Thymus (tissue), 11 donors: Measurements from ENCODE around the gene PRTG. TPM values are rescaled to one million over a fixed set of nuclear protein-coding genes. Genes with fewer than 3 reads are reported as not detected.
A peak's percentile ranks its signal among the peaks of the same experiment; 100 is the strongest.
"Not testable (repeated sequence)": the region's sequence is repeated elsewhere in the genome, so short reads cannot be mapped to it uniquely, and the experiment has no call there.

ENCODE experiments used
- DNase-seq, 9 donors: peaks; one replicate each; pipeline ENCODE4 v3.0.0-alpha.2; 2013; ENCODE audit warnings: low spot score in 9 of 9, low read depth in 6 of 9, missing footprints in 1 of 9
- H3K27ac ChIP-seq, 2 donors: one replicate each; pipeline ENCODE4 v1.5.1; 2013; ENCODE audit warnings: control low read depth in 1 of 2, low read depth in 1 of 2, low read length in 1 of 2, mild to moderate bottlenecking in 1 of 2, moderate library complexity in 1 of 2
- H3K27me3 ChIP-seq, 2 donors: one replicate each; pipeline ENCODE4 v1.5.1; 2013; ENCODE audit warnings: low read length in 1 of 2; ENCODE audit not compliant: control insufficient read depth in 2 of 2, insufficient read depth in 1 of 2
- H3K36me3 ChIP-seq, 2 donors: one replicate each; pipeline ENCODE4 v1.5.1; 2013; ENCODE audit warnings: low read length in 1 of 2, mild to moderate bottlenecking in 1 of 2, moderate library complexity in 1 of 2; ENCODE audit not compliant: control insufficient read depth in 2 of 2, insufficient read depth in 2 of 2
- H3K4me1 ChIP-seq, 2 donors: one replicate each; pipeline ENCODE4 v1.5.1; 2013; ENCODE audit warnings: low read length in 2 of 2; ENCODE audit not compliant: control insufficient read depth in 2 of 2, insufficient read depth in 2 of 2
- H3K4me3 ChIP-seq, 2 donors: one replicate each; pipeline ENCODE4 v1.5.1; 2013; ENCODE audit warnings: low read length in 2 of 2, control low read depth in 1 of 2, mild to moderate bottlenecking in 1 of 2
- H3K9me3 ChIP-seq, 2 donors: one replicate each; pipeline ENCODE4 v1.5.1; 2013; ENCODE audit warnings: low read length in 1 of 2, mild to moderate bottlenecking in 1 of 2; ENCODE audit not compliant: control insufficient read depth in 2 of 2, insufficient read depth in 1 of 2
- WGBS: extraction: QIAGEN DNeasy Blood & Tissue Kit; methylation state at CpG from one replicate; pipeline ENCODE4 v1.1.7; 2013; 5-methylcytosine and 5-hydroxymethylcytosine counted together
- polyA plus RNA-seq: library from polyadenylated mRNA; stranded (reverse); fragments of 200-250 nt; gene quantifications from one replicate; pipeline ENCODE4 v1.2.3, GENCODE V29; 2013
- total RNA-seq: library from RNA; stranded (reverse); fragments of 120-200 nt; gene quantifications from one replicate; pipeline ENCODE4 v1.2.4, GENCODE V29; 2013
- donor health status: healthy.

The PRTG gene
- total and polyA plus RNA-seq, 2 donors = 0.16 to 0.99 TPM

- DNase-seq = no peak
- no peak overlapping the region for H3K4me3 ChIP-seq
- no peaks in the 10 kb centered on the region for H3K36me3 ChIP-seq
- no peaks in the 10 kb centered on the region for H3K27me3 ChIP-seq
- no peaks in the 10 kb centered on the region for H3K9me3 ChIP-seq
- H3K27ac ChIP-seq = no peak overlapping the region
- 93% methylated on average over 8 of the region's 8 CpGs for WGBS
- no peaks in the 10 kb centered on the region for H3K4me1 ChIP-seq
Measured at GRCh38 chr15:55695432-55695831, 47.5 kb downstream of the PRTG start.

GRCh38 chr15:55694652-55695150 is 48.3 kb downstream of the PRTG start:
- H3K36me3 ChIP-seq = no peaks in the 10 kb centered on the region
- no peaks in the 10 kb centered on the region for H3K27me3 ChIP-seq
- no peaks in the 10 kb centered on the region for H3K4me1 ChIP-seq
- H3K4me3 ChIP-seq = no peak overlapping the region
- no peaks in the 10 kb centered on the region for H3K9me3 ChIP-seq
- no peak for DNase-seq
- H3K27ac ChIP-seq = no peak overlapping the region
- 91% methylated on average over 4 of the region's 4 CpGs for WGBS

DNA sequence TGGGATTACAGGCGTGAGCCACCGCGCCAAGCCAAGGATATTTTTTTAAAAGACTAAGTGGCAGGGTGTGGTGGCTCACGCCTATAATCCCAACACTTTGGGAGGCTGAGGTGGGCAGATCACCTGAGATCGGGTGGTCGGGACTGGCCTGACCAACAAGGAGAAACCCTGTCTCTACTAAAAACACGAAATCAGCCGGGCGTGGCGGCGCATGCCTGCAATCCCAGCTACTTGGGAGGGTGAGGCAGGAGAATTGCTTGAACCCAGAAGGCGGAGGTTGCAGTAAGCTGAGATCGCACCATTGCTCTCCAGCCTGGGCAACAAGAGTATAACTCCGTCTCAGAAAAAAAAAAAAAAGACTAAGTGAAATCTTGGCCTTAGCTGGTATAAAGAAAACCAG is 49.8 kb downstream of the PRTG start:
- H3K4me1 ChIP-seq, H3K9me3 ChIP-seq, H3K4me3 ChIP-seq, H3K27me3 ChIP-seq, H3K36me3 ChIP-seq, H3K27ac ChIP-seq, DNase-seq: not testable (repeated sequence)
- WGBS = 93% methylated on average over 14 of the region's 14 CpGs

DNA sequence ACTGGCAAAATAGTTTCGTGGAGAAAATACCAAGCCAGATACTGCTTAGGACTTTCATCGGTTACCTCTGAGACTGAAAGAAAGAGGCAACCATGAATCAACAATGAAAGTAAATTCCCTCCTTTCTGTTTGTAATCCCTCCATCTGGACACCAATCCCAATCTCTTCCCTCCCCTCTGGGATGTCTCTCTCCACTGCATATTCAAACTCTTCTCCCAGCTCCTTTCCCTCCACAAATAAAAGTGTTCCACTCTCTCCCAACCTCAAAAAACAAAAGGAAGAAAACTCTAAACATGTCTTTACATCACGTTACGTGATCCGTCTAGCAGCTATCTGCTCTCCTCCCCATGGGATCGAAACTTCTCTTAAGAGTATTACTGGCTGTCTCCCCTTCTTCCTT is 55.2 kb downstream of the PRTG start:
- Histone ChIP-seq H3K4me3 (no peak overlapping the region), H3K27ac (no peak overlapping the region), H3K36me3 (no peaks in the 10 kb centered on the region), H3K4me1 (no peaks in the 10 kb centered on the region), H3K9me3 (no peaks in the 10 kb centered on the region), H3K27me3 (no peaks in the 10 kb centered on the region)
- DNase-seq = no peak
- WGBS = 97% methylated on average over 6 of the region's 6 CpGs

DNA sequence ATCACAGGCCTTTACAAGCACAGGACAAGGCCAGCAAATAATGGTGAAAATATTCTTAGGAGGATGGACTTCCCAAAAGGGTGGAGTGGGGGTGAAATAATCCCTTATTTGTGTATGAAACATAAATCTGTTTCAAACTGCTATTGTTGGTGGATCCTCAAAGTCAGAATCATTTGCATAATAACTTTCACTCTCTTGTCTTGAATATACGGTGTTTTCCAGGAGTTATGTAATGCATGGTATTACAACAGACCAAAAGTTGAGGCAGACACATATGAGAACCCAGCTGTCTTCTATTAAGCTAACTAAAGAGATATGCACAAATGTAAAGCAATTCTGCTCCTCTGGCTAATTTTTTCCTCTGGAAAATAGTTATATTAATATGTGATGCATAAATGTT is 57.7 kb downstream of the PRTG start:
- no peak overlapping the region for H3K27ac ChIP-seq
- H3K36me3 ChIP-seq = no peaks in the 10 kb centered on the region
- H3K9me3 ChIP-seq = no peaks in the 10 kb centered on the region
- DNase-seq = no peak
- H3K4me3 ChIP-seq = no peak overlapping the region
- WGBS = 91% methylated on average over 1 of the region's 1 CpG
- H3K4me1 ChIP-seq = no peaks in the 10 kb centered on the region
- H3K27me3 ChIP-seq = no peaks in the 10 kb centered on the region

DNA sequence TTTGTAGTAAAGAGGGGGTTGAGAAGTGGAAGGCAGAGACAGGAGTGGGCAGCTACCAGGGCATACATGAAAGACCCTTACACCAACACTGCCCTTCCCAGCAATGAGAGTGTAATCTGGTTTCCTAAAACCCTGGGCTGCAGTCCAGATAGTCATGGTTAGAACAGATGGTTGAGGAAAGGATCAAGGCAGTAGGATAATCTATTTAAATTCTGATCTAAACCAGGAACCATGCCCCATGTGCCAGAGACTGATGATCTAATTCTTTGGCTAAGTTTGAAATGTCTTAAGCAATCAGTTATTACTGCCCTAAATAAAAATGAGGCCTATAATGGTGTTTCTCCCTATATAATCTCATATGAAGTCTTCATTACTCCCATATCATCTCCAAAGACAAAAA is 59.6 kb downstream of the PRTG start:
- Histone ChIP-seq H3K4me1 (no peaks in the 10 kb centered on the region), H3K27ac (no peak overlapping the region), H3K36me3 (no peaks in the 10 kb centered on the region), H3K27me3 (no peaks in the 10 kb centered on the region), H3K4me3 (no peak overlapping the region), H3K9me3 (no peaks in the 10 kb centered on the region)
- DNase-seq = no peak

GRCh38 chr15:55681631-55682030 is 61.3 kb downstream of the PRTG start:
- peak in 6 of 9 donors; percentile 21 to 68 (median 26) for DNase-seq
- Histone ChIP-seq H3K27me3 (no peaks in the 10 kb centered on the region), H3K27ac (peak overlapping the region in 1 of 2 donors; percentile 4), H3K4me3 (no peak overlapping the region), H3K4me1 (no peaks in the 10 kb centered on the region), H3K36me3 (no peaks in the 10 kb centered on the region), H3K9me3 (no peaks in the 10 kb centered on the region)
- WGBS = 8% methylated on average over 5 of the region's 5 CpGs

DNA sequence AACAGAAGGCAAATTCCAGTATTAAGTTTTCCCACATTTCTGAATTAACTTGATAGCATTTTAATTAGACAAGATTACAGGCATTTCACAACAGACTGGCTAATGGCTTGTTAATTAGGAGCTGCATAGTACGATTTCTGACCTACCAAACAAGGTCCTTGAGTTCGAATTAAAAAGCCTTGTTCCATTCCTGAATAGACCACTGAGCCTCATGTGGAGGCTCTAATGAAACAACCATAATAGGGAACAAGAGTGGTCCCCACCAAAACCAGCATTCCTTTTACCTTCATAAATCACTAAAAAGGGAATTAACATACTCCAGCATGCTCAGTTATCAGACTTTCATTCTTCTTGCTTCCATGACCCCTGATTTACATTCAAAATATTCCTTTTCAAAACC is 66.4 kb downstream of the PRTG start:
- DNase-seq = no peak
- Histone ChIP-seq H3K9me3 (no peaks in the 10 kb centered on the region), H3K36me3 (no peaks in the 10 kb centered on the region), H3K4me3 (no peak overlapping the region), H3K27me3 (no peaks in the 10 kb centered on the region), H3K27ac (no peak overlapping the region), H3K4me1 (no peaks in the 10 kb centered on the region)
- WGBS = 94% methylated on average over 2 of the region's 2 CpGs

GRCh38 chr15:55673287-55673686 is 69.7 kb downstream of the PRTG start:
- Histone ChIP-seq H3K27me3 (no peaks in the 10 kb centered on the region), H3K36me3 (no peaks in the 10 kb centered on the region), H3K9me3 (no peaks in the 10 kb centered on the region), H3K4me3 (no peak overlapping the region), H3K4me1 (no peaks in the 10 kb centered on the region), H3K27ac (no peak overlapping the region)
- no peak for DNase-seq
- WGBS = 94% methylated on average over 10 of the region's 10 CpGs

GRCh38 chr15:55669270-55669669 is 73.7 kb downstream of the PRTG start:
- WGBS = 93% methylated on average over 3 of the region's 3 CpGs

More at GRCh38 chr15:55669270-55669669, 73.7 kb downstream of the PRTG start:
- Histone ChIP-seq H3K9me3 (no peaks in the 10 kb centered on the region), H3K4me3 (no peak overlapping the region), H3K27me3 (no peaks in the 10 kb centered on the region), H3K27ac (no peak overlapping the region), H3K36me3 (no peaks in the 10 kb centered on the region), H3K4me1 (no peaks in the 10 kb centered on the region)
- DNase-seq = no peak
